Caco-2 (cell line): ENCODE results near the gene PDS5B. TPM values are rescaled to one million over a fixed set of nuclear protein-coding genes. Genes with fewer than 3 reads are reported as not detected.

Source experiments
- BruUV-seq: library from RNA; stranded (reverse); fragments of 400-500 nt; replicated peaks from 2 replicates; lab custom pipeline; 2021; lab: Mats Ljungman, UMichigan
- CTCF ChIA-PET: fragments of 300-600 bp; sonication (Branson Sonifier 250); formaldehyde crosslinking; loops from one replicate; lab custom pipeline; 2022; ENCODE audit warnings: antibody characterized with exemption; lab: Charles Lee
- POLR2A ChIA-PET: fragments of 300-600 bp; sonication (Branson Sonifier 250); formaldehyde crosslinking; loops from one replicate; lab custom pipeline; 2022; ENCODE audit warnings: antibody characterized with exemption; lab: Charles Lee
- DNase-seq, 2 experiments: peaks; one replicate each; pipeline versions ENCODE4 v3.0.0 to v3.0.0-alpha.2; 2020 to 2022
- H3K27me3 ChIP-seq: replicated peaks from 2 replicates; pipeline ENCODE4 v1.6.0; 2011; ENCODE audit warnings: low read length; ENCODE audit not compliant: control insufficient read depth, insufficient read depth
- H3K36me3 ChIP-seq: 2 replicates; pipeline ENCODE4 v1.5.1; 2011; ENCODE audit warnings: low read length; ENCODE audit not compliant: control insufficient read depth, insufficient read depth
- H3K4me1 ChIP-seq: fragments of 250-450 bp; sonication (Bioruptor Pico); 2 replicates; pipeline ENCODE4 v1.5.1; 2020; ENCODE audit warnings: mild to moderate bottlenecking
- H3K4me3 ChIP-seq: 2 replicates; pipeline ENCODE4 v1.5.1; 2011; ENCODE audit warnings: low read depth, mild to moderate bottlenecking, control low read depth, low read length
- H3K9me3 ChIP-seq: fragments of 250-450 bp; sonication (Bioruptor Pico); 2 replicates; pipeline ENCODE4 v1.5.1; 2020; ENCODE audit warnings: mild to moderate bottlenecking, moderate library complexity
- H3K27ac Mint-ChIP-seq: one replicate; pipeline ENCODE4 v1.8.0; 2022; ENCODE audit warnings: mixed read lengths; ENCODE audit not compliant: unreplicated experiment
- H3K27me3 Mint-ChIP-seq: one replicate; pipeline ENCODE4 v1.8.0; 2022; ENCODE audit warnings: mixed read lengths; ENCODE audit not compliant: insufficient read depth, unreplicated experiment
- H3K36me3 Mint-ChIP-seq: one replicate; pipeline ENCODE4 v1.8.0; 2022; ENCODE audit warnings: mild to moderate bottlenecking, mixed read lengths; ENCODE audit not compliant: insufficient read depth, unreplicated experiment
- H3K4me1 Mint-ChIP-seq: one replicate; pipeline ENCODE4 v1.8.0; 2022; ENCODE audit warnings: low read depth, mixed read lengths; ENCODE audit not compliant: unreplicated experiment
- H3K4me3 Mint-ChIP-seq: one replicate; pipeline ENCODE4 v1.8.0; 2022; ENCODE audit warnings: mild to moderate bottlenecking, moderate library complexity, mixed read lengths; ENCODE audit not compliant: unreplicated experiment
- H3K9me3 Mint-ChIP-seq: one replicate; pipeline ENCODE4 v1.8.0; 2022; ENCODE audit warnings: mixed read lengths; ENCODE audit not compliant: unreplicated experiment
- intact Hi-C: fragments of 100-400 bp; cut with micrococcal nuclease; formaldehyde crosslinking; loops from one replicate; pipeline ENCODE4 v1.10.0; 2022; ENCODE audit not compliant: unreplicated experiment
- total RNA-seq: library from RNA; stranded (reverse); gene quantifications from 2 replicates; pipeline ENCODE4 v1.2.3, GENCODE V29; 2022
- TF ChIP-seq, protein P1 (sequence below), 2 experiments: fragments of 200-600 bp in 1 of 2; IDR thresholded peaks; 1 replicate in 1 of 2; 2 replicates in 1 of 2; pipeline versions ENCODE4 v1.5.1 to v1.8.0; 2011 to 2022; ENCODE audit warnings: antibody characterized with exemption in 1 of 2, control low read depth in 1 of 2, inconsistent platforms in 1 of 2, low read depth in 1 of 2, low read length in 1 of 2, mild to moderate bottlenecking in 1 of 2, moderate library complexity in 1 of 2; ENCODE audit not compliant: insufficient read depth in 1 of 2, severe bottlenecking in 1 of 2, unreplicated experiment in 1 of 2

The PDS5B gene
- total RNA-seq, 1 experiment from 2014 or later, result 54.9 TPM

- no peaks in the 10 kb centered on the region for H3K4me1 ChIP-seq
- no TSS peak for BruUV-seq
- H3K9me3 ChIP-seq, result no peaks in the 10 kb centered on the region
- Mint-ChIP-seq H3K4me3 (no peak overlapping the region), H3K27me3 (no peaks in the 10 kb centered on the region), H3K36me3 (peaks cover 15% of the 10 kb centered on the region), H3K9me3 (no peaks in the 10 kb centered on the region), H3K4me1 (peaks cover 9% of the 10 kb centered on the region), H3K27ac (no peak overlapping the region)
- H3K36me3 ChIP-seq, result 0 out of 2 replicates have a peak, but pooled peaks cover 2% of the 10 kb centered on the region
- TF ChIP-seq, protein P1, sequence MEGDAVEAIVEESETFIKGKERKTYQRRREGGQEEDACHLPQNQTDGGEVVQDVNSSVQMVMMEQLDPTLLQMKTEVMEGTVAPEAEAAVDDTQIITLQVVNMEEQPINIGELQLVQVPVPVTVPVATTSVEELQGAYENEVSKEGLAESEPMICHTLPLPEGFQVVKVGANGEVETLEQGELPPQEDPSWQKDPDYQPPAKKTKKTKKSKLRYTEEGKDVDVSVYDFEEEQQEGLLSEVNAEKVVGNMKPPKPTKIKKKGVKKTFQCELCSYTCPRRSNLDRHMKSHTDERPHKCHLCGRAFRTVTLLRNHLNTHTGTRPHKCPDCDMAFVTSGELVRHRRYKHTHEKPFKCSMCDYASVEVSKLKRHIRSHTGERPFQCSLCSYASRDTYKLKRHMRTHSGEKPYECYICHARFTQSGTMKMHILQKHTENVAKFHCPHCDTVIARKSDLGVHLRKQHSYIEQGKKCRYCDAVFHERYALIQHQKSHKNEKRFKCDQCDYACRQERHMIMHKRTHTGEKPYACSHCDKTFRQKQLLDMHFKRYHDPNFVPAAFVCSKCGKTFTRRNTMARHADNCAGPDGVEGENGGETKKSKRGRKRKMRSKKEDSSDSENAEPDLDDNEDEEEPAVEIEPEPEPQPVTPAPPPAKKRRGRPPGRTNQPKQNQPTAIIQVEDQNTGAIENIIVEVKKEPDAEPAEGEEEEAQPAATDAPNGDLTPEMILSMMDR (IDR thresholded peaks at IDR 0.05; ENCODE audit: insufficient read depth in 1 of 2, low read depth in 1 of 2, low read length in 1 of 2, severe bottlenecking in 1 of 2, unreplicated experiment in 1 of 2), result no peak
- no peak overlapping the region for H3K4me3 ChIP-seq
- ChIA-PET CTCF (no interaction called here), POLR2A (no interaction called here)
- no peak for DNase-seq
- no peaks in the 10 kb centered on the region for H3K27me3 ChIP-seq
- intact Hi-C loops, result loop anchor here (2.0 to 5.0 kb wide), 2 partner anchors 119 to 226 kb away; partner anchors contain the start of gene KL
These were observed 205.4 kb downstream of the PDS5B start for GRCh38 chr13:32791545-32792172.

DNA sequence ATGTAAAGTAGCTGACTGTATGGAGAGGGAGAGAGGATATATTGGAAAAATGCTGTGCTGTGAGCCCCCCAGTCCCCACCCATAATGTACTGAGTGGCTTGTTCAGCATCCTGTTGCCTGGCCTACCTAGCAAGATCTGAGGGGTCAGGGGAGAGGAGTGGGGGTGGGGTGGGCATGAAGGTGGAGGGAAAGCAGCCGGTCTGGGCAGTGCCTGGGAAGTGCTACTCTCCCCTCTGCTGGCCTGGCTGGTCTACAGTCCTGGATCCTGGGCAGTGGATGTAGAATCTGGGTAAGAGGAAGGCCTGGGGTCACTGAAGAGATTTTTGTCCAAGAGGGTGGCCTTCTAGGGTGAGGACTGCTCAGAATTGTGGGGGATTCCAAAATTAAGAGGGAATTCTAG, 210.5 kb downstream of the PDS5B start:
- Mint-ChIP-seq H3K27ac (no peak overlapping the region), H3K36me3 (no peaks in the 10 kb centered on the region), H3K9me3 (no peaks in the 10 kb centered on the region), H3K27me3 (no peaks in the 10 kb centered on the region), H3K4me1 (no peaks in the 10 kb centered on the region), H3K4me3 (no peak overlapping the region)
- no peaks in the 10 kb centered on the region for H3K27me3 ChIP-seq
- TF ChIP-seq, protein P1 (IDR thresholded peaks at IDR 0.05; ENCODE audit: insufficient read depth in 1 of 2, low read depth in 1 of 2, low read length in 1 of 2, severe bottlenecking in 1 of 2, unreplicated experiment in 1 of 2), result no peak
- no TSS peak for BruUV-seq
- DNase-seq, result no peak
- ChIA-PET CTCF (no interaction called here), POLR2A (no interaction called here)
- no peaks in the 10 kb centered on the region for H3K4me1 ChIP-seq
- H3K36me3 ChIP-seq, result no peaks in the 10 kb centered on the region
- H3K9me3 ChIP-seq, result no peaks in the 10 kb centered on the region
- intact Hi-C loops, result no loop called here
- no peak overlapping the region for H3K4me3 ChIP-seq

DNA sequence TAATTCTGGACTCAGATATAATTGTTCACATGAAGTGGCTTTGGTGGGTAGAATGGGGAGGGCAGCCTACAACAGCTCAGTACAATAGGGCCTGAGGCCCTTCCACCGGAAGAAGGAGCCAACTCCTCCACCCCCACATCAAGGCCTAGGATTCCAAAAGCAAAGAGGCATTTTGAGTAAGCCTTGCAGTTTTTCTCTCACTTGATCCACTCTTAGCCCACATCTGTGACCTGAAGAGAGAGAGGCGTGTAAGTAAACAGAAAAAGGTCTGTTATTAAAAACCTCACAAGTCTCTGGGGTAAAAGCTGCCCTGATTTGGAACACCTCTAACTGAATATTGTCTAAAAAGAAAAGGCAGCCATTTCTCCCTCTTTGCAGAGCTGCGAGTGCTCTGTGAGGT, 215.9 kb downstream of the PDS5B start:
- no peak for DNase-seq
- Mint-ChIP-seq H3K27ac (no peak overlapping the region), H3K9me3 (no peaks in the 10 kb centered on the region), H3K4me3 (no peak overlapping the region), H3K4me1 (no peaks in the 10 kb centered on the region), H3K36me3 (no peaks in the 10 kb centered on the region), H3K27me3 (peaks cover 4% of the 10 kb centered on the region)
- Histone ChIP-seq H3K4me3 (no peak overlapping the region), H3K4me1 (no peaks in the 10 kb centered on the region), H3K9me3 (no peaks in the 10 kb centered on the region), H3K27me3 (no peaks in the 10 kb centered on the region), H3K36me3 (no peaks in the 10 kb centered on the region)
- POLR2A ChIA-PET, result no interaction called here
- intact Hi-C loops, result loop anchor here (2.0 kb wide), 1 partner anchor 15 kb away; no protein-coding TSS in a partner anchor
- BruUV-seq, result no TSS peak
- TF ChIP-seq, protein P1 (IDR thresholded peaks at IDR 0.05; ENCODE audit: insufficient read depth in 1 of 2, low read depth in 1 of 2, low read length in 1 of 2, severe bottlenecking in 1 of 2, unreplicated experiment in 1 of 2), result no peak
- CTCF ChIA-PET, result no interaction called here
